ENCODE data around the gene HSPA5.
"Not testable (repeated sequence)": the region's sequence is repeated elsewhere in the genome, so short reads cannot be mapped to it uniquely, and the experiment has no call there.

HSPA5 gene

DNA sequence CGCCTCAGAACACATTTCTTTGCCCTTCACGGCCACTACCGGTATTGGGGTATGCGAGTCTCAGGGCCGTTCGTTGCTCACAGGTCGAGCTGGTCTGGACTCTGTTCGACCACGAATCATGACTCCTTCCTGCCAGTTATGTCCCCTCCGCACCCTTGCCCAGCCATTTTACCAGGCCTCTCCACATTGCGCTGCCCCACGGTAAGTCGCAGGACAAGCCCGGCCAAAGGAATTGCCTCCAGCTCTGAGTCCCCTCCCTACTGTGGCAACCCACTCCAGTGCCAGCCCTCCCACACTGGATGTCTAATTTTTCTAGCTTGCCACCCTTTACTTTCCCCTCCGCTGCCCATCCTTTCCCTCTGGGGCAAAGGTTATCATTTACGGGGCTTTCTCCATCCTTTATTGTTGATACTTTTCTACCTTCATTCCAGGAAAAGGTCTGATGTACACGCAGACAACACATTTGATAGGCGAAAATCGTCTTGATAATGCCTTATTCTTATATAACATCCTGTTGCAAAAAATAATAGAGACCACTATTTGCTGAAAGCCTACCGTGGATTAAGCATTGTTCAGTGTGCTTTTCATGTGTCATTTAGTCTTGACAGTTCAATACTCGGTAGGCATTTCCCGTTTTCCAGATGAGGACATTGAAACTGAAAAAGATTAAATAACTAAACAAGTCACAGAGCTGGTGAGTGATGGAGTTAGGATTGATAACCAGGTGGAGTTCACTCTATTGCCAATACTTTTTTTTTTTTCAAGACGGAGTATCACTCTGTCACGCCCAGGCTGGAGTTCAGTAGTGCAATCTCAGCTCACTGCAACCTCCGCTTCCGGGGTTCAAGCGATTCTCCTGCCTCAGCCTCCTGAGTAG is 958 bp upstream of the HSPA5 start:
- DNase-seq (ENCODE audit: low read depth) = no peak

DNA sequence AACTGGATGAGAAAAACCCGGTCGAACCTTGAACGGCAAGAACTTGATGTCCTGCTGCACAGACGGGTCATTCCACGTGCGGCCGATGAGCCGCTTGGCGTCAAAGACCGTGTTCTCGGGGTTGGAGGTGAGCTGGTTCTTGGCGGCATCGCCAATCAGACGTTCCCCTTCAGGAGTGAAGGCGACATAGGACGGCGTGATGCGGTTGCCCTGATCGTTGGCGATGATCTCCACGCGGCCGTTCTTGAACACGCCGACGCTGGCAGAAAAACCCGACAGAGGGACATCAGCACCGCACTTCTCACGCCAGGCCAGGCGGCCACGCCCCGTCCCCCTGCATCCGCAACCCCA is 519 bp downstream of the HSPA5 start:
- no peak for DNase-seq (ENCODE audit: low read depth)

DNA sequence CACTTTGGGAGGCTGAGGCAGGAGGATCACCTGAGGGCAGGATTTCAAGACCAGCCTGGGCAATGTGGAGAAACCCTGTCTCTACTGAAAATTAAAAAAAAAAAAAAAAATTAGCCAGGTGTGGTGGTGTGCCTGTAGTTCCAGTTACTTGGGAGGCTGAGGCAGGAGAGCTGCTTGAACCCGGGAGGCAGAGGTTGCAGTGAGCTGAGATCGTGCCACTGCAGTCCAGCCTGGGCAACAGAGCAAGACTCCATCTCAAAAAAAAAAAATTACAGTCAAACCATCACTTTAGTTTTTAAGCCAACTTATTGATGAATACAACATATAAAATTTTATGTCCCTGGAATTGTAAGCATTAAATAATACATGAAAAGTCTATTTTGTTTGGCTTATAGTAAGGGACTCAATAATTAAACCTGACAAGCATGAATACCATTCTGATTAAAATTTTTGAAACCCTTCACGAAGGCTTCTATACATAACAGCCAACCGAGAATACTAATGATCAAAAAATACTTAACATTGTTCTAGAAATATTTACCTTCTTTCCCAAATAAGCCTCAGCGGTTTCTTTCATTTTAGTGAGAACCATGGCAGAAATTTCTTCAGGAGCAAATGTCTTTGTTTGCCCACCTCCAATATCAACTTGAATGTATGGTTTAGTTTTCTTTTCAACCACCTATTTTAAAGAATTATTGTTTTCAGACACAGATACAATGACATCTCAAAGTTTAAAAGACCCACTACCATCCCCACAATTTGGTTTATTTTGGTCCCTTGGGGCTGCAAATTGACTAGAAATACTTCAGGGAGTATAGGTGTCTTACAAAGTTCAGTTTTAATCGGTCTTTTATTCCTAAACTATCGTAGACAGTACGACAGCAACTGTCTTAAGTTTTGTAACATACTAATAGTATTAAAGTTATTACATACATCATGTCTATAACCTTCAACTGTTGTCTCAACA is 1.2 kb downstream of the HSPA5 start:
- no peak for DNase-seq (ENCODE audit: low read depth)

DNA sequence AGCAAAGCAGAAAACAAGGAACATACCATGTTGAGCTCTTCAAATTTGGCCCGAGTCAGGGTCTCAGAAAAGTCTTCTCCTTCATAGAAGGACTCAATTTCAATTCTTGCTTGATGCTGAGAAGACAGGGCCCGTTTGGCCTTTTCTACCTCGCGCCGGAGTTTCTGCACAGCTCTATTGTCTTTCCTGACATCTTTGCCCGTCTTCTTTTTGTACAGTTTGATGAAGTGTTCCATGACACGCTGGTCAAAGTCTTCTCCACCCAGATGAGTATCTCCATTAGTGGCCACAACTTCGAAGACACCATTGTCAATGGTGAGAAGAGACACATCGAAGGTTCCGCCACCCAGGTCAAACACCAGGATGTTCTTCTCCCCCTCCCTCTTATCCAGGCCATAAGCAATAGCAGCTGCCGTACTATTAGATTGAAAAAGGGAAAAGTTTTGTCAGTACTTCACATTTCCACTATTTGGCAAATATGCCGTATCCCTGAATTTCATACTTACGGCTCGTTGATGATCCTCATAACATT is 2.2 kb downstream of the HSPA5 start:
- no peak for DNase-seq (ENCODE audit: low read depth)

DNA sequence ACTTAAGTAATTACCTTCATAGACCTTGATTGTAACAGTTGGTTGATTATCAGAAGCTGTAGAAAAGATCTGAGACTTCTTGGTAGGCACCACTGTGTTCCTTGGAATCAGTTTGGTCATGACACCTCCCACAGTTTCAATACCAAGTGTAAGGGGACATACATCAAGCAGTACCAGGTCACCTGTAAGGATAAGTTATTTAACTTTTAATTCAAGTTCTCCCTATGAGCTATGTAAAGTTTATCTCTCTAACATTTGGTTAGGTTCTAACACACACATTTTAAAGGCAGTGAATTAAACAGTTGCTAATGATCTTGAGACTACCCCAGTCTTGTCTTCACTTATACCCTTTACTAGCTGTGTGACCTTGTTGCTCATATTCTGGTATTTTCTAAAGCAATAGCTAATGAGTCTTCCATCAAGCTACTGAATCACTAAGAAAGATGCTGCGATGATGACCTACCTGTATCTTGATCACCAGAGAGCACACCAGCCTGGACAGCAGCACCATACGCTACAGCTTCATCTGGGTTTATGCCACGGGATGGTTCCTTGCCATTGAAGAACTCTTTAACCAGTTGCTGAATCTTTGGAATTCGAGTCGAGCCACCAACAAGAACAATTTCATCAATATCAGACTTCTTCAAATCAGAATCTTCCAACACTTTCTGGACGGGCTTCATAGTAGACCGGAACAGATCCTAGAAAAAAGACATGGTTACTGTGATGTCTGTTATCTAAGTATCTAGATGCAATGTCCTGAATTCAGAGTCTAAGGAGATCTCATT is 2.8 kb downstream of the HSPA5 start:
- no peak for DNase-seq (ENCODE audit: low read depth)

DNA sequence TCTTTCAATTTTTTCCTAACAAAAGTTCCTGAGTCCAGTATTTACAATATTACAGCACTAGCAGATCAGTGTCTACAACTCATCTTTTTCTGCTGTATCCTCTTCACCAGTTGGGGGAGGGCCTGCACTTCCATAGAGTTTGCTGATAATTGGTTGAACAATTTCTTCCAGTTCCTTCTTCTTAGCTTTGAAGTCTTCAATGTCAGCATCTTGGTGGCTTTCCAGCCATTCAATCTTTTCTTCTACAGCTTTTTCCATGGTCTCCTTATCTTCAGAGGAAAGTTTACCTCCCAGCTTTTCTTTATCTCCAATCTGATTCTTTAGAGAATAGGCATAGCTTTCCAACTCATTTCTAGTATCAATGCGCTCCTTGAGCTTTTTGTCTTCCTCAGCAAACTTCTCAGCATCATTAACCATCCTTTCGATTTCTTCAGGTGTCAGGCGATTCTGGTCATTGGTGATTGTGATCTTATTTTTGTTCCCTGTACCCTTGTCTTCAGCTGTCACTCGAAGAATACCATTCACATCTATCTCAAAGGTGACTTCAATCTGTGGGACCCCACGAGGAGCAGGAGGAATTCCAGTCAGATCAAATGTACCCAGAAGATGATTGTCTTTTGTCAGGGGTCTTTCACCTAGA is 4.5 kb downstream of the HSPA5 start:
- peak; percentile 31 for DNase-seq (ENCODE audit: low read depth)

DNA sequence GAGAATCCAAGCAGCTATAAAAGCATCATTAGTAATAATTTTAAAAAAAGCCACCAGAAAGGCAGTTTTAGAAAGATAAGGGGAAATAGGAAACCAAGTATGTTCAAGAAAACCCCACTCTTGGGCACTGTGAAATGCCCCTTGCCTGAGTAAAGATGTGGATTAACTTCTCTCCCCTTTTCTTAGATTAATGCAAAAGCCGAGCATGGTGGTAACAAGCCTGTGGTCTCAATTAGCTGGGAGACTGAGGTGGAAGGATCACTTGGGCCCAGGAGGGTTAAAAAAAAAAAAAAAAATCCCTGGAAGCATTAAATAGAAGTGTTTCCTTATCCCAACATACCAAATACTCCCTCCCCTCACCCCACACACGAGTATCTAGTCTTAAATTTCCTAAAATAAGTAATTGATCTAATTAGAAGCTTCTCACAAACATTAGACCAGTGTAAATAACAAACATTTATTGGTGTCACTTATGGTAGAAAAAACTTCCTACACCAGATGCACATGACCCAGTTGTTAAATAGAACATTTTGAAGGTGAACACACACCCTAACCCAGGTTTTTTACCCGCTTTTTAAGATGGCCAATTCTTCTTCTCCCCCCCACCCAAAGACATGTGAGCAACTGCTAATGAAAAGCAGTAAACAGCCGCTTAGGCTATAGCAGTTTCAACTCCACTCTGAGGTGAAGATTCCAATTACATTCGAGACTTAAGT is 5.2 kb downstream of the HSPA5 start:
- DNase-seq (ENCODE audit: low read depth) = no peak

DNA sequence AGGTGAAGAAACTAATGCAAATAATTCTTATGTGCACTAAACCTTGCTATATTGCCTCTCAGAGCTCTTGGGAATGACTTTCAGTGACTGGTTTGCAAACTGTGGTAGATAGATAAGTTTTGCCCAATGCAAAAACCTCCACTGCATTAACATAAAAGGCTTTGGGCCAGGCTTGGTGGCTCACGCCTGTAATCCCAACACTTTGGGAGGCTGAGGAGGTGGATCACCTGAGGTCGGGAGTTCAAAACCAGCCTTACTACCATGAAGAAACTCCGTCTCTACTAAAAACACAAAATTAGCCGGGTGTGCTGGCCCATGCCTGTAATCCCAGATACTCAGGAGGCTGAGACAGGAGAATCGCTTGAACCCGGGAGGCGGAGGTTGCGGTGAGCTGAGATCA is 7.0 kb downstream of the HSPA5 start:
- not testable (repeated sequence) for DNase-seq (ENCODE audit: low read depth)

DNA sequence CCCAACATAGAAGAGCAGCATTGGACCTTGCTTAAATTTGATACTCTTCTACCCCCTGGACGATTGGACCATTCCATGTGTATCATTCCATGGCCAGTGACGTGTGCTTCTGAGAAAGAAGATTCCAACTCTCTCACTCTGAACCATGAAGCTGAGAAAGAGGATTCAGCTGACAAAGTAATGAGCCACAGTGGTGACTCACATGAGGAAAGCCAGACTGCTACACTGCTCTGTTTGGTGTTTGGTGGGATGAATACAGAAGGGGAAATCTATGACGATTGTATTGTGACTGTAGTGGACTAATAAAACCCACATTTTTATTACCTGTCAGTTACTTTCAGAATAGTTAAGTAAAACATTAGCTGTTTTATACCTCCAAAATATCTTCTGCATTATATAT is 7.5 kb downstream of the HSPA5 start:
- DNase-seq (ENCODE audit: low read depth) = peak; percentile 99

DNA sequence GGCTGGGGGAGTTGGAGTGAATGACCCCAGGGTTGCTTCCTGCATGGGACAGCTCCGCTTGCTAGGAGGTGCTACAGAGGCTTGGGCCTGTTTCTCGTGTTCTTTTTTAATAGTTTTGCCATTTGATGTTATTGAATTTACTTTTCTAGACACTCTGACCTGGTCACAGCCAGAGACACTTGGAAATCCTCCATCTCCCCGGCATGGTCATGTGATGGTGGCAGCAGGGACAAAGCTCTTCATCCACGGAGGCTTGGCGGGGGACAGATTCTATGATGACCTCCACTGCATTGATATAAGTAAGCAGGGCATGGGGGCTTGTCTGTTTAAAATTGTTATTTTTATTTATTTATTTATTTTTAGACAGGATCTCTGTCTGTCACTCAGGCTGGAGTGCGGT is 13.4 kb downstream of the HSPA5 start:
- DNase-seq (ENCODE audit: low read depth) = no peak

DNA sequence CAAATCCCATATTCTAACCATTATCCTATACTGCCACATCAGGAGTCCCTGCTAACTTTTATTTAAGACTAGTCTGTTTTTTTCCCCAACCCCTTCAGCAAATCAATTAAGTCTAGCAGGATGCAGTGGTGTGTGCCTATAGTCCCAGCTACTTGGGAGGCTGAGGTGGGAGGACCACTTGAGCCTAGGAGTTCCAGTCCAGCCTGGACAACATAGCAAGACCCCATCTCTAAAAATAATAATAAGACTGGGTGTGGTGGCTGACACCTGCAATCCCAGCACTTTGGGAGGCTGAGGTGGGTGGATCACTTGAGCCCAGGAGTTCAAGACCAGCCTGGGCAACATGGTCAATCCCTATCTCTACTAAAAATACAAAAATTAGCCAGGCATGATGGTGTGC is 16.3 kb downstream of the HSPA5 start:
- not testable (repeated sequence) for DNase-seq (ENCODE audit: low read depth)

DNA sequence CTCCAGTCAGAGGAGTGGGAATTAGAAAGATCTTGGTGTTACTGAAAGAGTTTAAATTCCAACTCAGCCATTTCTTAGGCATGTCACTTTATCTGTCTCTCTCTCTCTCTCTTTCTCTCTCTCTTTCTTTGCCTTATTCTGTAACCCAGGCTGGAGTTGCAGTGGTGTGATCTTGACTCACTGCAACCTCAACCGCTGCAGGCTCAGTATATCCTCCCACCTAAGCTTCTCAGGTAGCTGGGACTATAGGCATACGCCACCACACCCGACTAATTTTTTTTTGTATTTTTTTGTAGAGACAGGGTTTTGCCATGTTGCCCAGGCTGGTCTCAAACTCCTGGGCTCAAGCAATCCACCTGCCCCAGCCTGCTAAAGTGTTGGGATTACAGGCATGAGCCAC is 22.5 kb downstream of the HSPA5 start:
- DNase-seq (ENCODE audit: low read depth) = no peak

DNA sequence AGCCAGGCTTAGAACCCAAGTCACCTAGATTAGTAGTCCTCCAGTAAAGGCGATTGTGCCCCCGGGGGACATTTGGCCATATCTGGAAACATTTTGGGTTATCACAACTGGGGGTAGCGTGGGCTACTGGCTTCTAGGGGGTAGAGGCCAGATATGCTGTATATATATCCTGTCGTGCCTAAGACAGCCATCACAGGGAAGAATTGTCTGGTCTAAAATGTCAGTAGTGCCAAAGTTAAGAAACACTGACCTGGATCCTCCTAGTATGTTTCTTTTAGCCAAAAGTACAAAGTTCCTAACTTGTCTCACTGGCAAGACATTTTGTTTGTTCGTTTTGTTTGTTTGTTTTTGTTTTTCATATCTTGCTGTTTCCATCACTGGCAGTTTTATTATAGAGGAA is 27.0 kb downstream of the HSPA5 start:
- no peak for DNase-seq (ENCODE audit: low read depth)

DNA sequence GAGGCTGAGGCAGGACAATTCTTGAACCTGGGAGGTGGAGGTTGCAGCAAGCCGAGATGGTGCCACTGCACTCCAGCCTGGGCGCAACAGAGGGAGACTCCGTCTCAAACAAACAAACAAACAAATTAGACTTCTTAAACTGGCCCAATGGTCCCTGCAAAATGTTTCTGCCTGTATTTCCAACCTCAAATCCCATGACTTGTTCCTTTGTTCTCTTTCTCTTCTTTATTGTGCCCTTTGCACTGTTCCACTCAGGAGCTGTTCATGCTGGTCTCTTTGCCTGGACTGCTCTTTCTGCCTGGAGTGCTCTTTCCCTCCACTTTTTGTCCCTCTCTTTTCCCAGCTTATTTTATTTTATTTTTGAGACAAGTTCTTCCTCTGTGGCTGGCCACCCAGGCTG is 36.7 kb downstream of the HSPA5 start:
- no peak for DNase-seq (ENCODE audit: low read depth)

DNA sequence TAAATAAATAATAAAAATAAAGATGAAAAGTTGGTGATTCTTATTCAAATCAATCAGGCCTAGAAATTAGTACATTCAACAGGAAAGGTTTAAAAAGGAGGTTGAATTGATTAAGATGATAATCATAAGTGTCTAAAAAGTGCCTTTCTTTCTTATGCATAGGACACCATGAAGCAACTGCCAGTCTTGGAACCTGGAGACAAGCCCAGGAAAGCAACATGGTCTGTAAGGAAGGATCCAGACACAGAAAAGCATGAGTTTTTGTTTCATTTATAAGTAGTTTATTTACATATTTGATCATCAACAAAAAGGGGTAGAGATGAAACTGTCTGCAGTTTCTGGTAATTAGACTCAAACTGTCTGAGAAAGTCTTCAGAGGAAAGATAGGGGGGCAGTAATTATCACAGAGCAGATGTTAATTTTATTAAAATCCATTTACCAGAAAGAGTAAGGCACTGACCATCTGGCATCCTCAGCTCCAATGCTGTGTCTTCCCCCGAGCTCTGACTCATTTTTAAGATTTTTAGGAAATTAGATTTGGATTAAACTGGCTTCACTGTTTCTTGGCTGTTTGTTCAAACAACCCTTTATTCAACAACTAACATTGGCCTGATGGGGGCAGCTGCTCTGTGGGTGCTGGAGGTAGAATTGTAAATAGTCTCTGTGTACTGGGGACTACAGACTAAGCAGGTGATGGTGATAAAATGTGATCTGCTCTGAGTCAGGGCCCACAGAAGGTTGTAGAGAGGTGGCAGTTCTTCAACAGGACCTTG is 38.1 kb downstream of the HSPA5 start:
- peak; percentile 5 for DNase-seq (ENCODE audit: low read depth)

DNA sequence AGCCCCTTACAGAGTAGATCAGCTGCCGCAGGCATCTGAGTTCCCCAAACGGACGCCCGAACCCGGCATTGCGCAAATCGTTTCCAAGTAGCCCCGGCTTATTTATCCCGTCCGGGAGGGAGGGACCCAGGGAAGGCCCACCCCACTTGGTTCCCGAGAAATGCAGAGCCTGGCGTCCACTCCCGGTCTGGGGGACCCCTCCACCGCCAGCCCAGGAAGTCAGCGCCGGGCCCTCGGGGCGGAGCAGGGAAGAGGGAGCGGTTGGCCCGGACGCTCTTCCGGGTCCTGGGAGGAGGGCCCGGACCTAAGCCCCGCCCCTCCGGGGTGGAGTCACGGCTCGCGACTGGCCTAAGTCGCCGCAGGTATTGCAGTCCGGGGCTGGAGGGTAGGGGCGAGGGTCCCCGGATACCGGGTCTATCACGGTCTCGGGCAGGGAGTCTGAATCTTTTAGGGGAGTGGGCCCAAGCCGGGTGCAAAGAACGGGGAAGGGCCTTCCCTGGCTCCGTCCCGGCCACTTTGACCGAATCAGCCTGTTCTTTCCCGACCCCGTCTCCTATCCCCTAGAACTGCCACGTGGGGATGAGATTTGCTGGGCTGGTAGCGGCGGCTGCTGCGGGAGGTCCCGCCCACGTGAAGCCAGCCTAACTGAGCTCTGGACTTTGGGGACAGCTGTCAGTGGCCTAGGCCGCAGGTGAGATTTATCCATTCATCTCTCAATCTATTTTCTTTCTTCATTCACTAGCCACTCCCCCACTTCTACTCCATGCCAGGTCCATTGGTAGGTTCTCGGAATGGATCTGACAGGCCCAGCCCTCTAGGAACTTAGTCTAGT is 40.7 kb downstream of the HSPA5 start, which contains the start of gene RABEPK:
TSS of gene RABEPK (plus strand) at position 327 of the 832 bp plus-strand sequence. CDS start 2,472 bp downstream, outside the sequence.
- peak; percentile 98 for DNase-seq (ENCODE audit: low read depth)

DNA sequence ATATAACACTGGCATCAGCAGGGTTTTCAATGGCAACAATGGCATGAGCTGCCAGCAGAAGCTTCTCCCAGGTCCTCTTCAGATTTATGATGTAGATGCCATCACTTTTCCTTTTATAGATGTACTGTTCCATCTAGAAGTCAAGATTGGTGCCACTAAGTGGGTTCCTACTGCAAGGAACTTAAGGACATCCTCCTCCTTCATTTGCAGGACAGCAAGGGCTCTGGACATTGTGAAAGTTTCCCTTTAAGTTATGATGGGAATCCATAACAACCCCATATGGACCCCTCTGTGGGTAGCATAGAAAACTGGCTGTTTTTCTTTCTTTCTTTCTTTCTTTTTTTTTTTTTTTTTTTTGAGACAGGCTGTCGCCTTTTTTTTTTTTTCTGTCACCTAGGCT is 45.6 kb downstream of the HSPA5 start:
- DNase-seq (ENCODE audit: low read depth) = not testable (repeated sequence)

DNA sequence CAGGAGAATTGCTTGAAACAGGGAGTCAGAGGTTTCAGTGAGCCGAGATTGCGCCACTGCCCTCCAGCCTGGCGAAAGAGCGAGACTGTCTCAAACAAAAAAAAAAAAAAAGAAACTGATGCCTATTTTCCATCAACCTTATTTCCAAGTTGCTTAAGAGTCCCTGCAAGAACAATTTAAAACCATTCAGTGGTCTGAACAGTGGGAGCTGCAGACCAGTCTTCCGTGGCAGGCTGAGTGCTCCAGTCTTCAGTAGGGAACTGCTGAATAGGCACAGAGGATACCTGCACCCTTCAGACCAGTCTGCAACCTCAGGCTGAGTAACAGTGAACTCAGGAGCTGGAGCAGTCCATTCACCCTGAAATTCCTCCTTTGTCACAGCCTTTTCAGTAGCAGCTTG is 46.7 kb downstream of the HSPA5 start:
- DNase-seq (ENCODE audit: low read depth) = not testable (repeated sequence)

DNA sequence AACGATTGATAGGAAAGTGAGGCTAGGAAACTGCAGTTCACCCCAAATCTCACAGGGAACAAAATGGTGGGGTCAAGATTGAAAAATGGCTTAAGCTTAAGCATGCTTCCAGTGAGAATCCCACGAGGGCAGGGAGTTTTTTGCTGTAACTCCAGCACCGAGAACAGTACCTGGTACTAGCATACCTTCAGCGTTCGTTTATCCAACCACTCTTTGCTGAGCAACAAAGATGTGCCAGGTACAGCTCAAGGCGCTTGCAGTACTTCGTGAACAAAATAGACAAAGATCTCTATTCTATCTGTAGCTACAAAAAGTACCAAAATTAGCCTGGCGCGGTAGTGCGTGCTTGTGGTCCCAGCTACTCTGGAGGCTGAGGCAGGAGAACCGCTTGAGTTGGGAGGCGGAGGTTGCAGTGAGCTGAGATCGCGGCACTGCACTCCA is 50.8 kb downstream of the HSPA5 start:
- DNase-seq (ENCODE audit: low read depth) = no peak
